ENCODE results near the gene MAPK8IP3.

DNA sequence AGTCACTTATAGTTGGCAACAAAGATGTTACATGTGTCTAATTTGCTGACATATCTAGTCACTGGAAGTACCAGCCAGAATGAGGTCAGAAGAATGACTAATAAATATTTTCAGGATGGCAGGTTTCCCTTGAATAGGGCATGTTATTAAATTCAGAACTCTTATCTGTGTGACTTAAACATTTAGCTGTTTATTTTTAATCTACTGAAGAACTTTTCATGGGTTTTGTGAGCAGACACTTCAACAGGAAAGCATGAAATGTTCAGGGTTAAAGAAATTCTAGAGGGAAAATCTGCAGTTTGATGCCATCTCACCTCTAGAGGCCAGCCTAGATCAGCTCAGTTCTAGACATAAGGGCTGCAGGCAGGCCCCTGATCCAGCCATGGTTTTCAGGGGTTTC lies 14.7 kb upstream of the MAPK8IP3 start:
- TF ChIP-seq CTCF (IDR thresholded peaks at IDR 0.05; ENCODE audit: borderline replicate concordance, extremely low read depth, low read length, poor library complexity, severe bottlenecking) (no peak), EZH2 (IDR thresholded peaks at IDR 0.05; ENCODE audit: borderline replicate concordance, low read depth, low read length, severe bottlenecking) (no peak)

Data from DND-41 (cell line).